Activated CD8-positive, alpha-beta T cell treated with anti-CD3 and anti-CD28 coated beads for 36 hours (primary cell): ENCODE measurements around the gene LACTB. TPM values are rescaled to one million over a fixed set of nuclear protein-coding genes. Genes with fewer than 3 reads are reported as not detected.
A peak's percentile ranks its signal among the peaks of the same experiment; 100 is the strongest.

Source experiments
- ATAC-seq: fragments of 200-7000 bp; cut with Tn5 transposase; one replicate; pipeline ENCODE4 v1.10.0; 2021; ENCODE audit warnings: mild to moderate bottlenecking, moderate library complexity
- CTCF ChIA-PET: fragments of 350-600 bp; sonication (Branson Sonifier 250); formaldehyde crosslinking; loops from one replicate; lab custom pipeline; 2021; ENCODE audit warnings: antibody characterized with exemption; lab: Charles Lee
- POLR2A ChIA-PET: fragments of 350-600 bp; sonication (Branson Sonifier 250); formaldehyde crosslinking; loops from one replicate; lab custom pipeline; 2021; ENCODE audit warnings: antibody characterized with exemption; lab: Charles Lee
- DNase-seq: peaks from one replicate; pipeline ENCODE4 v3.0.0-alpha.2; 2020
- H3K27ac Mint-ChIP-seq: one replicate; pipeline ENCODE4 v1.8.0; 2021; ENCODE audit warnings: mild to moderate bottlenecking, mixed read lengths
- H3K27me3 Mint-ChIP-seq: one replicate; pipeline ENCODE4 v1.8.0; 2021; ENCODE audit warnings: mixed read lengths
- H3K36me3 Mint-ChIP-seq: one replicate; pipeline ENCODE4 v1.8.0; 2021; ENCODE audit warnings: low read depth, mixed read lengths
- H3K4me1 Mint-ChIP-seq: one replicate; pipeline ENCODE4 v1.8.0; 2021; ENCODE audit warnings: low read depth, mixed read lengths
- H3K4me3 Mint-ChIP-seq: one replicate; pipeline ENCODE4 v1.8.0; 2021; ENCODE audit warnings: mild to moderate bottlenecking, moderate library complexity, mixed read lengths
- H3K9me3 Mint-ChIP-seq: one replicate; pipeline ENCODE4 v1.8.0; 2021; ENCODE audit warnings: mixed read lengths
- intact Hi-C: fragments of 100-400 bp; cut with micrococcal nuclease; formaldehyde crosslinking; loops from one replicate; pipeline ENCODE4 v1.10.0; 2022
- total RNA-seq, 2 experiments: library from RNA; stranded (reverse); gene quantifications; one replicate each; pipeline ENCODE4 v1.2.3, GENCODE V29; 2021
- TF ChIP-seq, protein P1 (sequence below): fragments of 200-600 bp; IDR thresholded peaks from one replicate; pipeline ENCODE4 v1.8.0; 2022; ENCODE audit warnings: antibody characterized with exemption, mild to moderate bottlenecking

LACTB gene, protein sequence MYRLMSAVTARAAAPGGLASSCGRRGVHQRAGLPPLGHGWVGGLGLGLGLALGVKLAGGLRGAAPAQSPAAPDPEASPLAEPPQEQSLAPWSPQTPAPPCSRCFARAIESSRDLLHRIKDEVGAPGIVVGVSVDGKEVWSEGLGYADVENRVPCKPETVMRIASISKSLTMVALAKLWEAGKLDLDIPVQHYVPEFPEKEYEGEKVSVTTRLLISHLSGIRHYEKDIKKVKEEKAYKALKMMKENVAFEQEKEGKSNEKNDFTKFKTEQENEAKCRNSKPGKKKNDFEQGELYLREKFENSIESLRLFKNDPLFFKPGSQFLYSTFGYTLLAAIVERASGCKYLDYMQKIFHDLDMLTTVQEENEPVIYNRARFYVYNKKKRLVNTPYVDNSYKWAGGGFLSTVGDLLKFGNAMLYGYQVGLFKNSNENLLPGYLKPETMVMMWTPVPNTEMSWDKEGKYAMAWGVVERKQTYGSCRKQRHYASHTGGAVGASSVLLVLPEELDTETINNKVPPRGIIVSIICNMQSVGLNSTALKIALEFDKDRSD
- total RNA-seq = 10 to 100 TPM; 27.3 to 28.3 TPM

DNA sequence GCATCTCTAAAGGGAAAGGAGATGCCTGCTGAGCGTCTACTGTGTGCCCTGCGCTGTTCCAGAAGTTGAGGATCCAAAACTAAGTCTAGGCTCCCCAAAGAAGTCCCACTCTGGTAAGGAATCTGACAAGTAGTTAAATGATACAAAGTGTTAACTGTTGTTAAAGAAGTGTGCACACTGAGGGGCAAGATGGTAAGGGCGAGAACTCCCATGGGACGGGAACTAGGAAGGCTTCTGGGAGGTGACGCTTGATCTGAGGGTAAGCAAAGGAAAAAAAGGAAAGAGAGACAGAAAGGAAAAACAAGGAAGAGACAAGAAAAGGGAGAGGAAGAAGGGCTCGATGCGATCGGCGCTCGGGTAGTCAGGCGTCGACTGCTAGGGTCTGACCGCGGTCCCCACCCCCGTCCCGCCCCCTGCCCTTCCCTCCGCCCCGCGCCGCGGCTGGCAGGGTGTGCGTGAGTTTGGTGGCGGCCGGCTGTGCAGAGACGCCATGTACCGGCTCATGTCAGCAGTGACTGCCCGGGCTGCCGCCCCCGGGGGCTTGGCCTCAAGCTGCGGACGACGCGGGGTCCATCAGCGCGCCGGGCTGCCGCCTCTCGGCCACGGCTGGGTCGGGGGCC lies at the start of gene LACTB:
Gene LACTB (plus strand): TSS at position 480 of the 620 bp plus-strand sequence. CDS start 11 bp downstream, at position 491.
- Mint-ChIP-seq H3K27ac (peak within 1 kb of the TSS; percentile 81), H3K4me1 (peaks cover 13% of the 10 kb centered on the region), H3K27me3 (no peaks in the 10 kb centered on the region), H3K36me3 (peaks cover 6% of the 10 kb centered on the region), H3K4me3 (peak within 1 kb of the TSS; percentile 81), H3K9me3 (peaks cover 12% of the 10 kb centered on the region)
- ATAC-seq (peak; percentile 87), DNase-seq (peak; percentile 86)
- POLR2A ChIA-PET = no interaction called here
- CTCF ChIA-PET = no interaction called here
- TF ChIP-seq, protein P1, sequence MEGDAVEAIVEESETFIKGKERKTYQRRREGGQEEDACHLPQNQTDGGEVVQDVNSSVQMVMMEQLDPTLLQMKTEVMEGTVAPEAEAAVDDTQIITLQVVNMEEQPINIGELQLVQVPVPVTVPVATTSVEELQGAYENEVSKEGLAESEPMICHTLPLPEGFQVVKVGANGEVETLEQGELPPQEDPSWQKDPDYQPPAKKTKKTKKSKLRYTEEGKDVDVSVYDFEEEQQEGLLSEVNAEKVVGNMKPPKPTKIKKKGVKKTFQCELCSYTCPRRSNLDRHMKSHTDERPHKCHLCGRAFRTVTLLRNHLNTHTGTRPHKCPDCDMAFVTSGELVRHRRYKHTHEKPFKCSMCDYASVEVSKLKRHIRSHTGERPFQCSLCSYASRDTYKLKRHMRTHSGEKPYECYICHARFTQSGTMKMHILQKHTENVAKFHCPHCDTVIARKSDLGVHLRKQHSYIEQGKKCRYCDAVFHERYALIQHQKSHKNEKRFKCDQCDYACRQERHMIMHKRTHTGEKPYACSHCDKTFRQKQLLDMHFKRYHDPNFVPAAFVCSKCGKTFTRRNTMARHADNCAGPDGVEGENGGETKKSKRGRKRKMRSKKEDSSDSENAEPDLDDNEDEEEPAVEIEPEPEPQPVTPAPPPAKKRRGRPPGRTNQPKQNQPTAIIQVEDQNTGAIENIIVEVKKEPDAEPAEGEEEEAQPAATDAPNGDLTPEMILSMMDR = no peak
- intact Hi-C loops = no loop called here

DNA sequence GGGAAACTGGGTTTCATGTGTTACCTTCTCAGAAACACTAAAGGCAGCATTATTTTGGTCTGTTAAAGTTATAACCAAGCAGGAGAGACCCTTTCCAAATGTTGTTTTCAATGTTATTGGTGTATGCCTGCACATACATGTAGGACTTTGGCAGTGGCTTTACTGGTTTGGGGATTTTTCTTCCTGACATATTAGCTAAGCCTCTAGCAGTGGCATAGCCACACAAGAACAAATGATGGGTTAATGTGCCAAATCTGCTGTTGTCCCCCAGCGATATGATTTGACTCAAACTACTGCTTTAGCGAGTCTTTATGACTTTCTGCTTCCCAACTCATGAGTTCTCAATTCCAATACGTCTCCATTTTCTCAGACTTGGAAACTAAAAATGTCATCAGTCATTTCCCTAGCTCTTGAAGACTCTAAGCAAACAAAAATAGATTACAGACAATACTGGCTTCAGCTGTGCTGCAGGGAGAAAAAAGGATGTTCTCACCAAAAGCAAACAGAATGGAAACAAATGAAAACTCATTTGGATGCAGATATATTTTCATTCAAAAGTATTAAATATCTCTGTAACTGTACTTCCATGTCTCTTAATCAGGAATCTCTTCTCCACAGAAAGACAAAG lies 49.5 kb upstream of the LACTB start:
- CTCF ChIA-PET = interaction anchor here (1.3 kb wide), 1 partner anchor 23 kb away, joined by 6 read pairs; no protein-coding TSS in a partner anchor
- POLR2A ChIA-PET = no interaction called here
- Mint-ChIP-seq H3K27ac (no peak overlapping the region), H3K4me1 (peaks cover 8% of the 10 kb centered on the region), H3K9me3 (no peaks in the 10 kb centered on the region), H3K4me3 (no peak overlapping the region), H3K27me3 (no peaks in the 10 kb centered on the region), H3K36me3 (no peaks in the 10 kb centered on the region)
- intact Hi-C loops = no loop called here
- TF ChIP-seq, protein P1 = no peak
- ATAC-seq (no peak), DNase-seq (no peak)

DNA sequence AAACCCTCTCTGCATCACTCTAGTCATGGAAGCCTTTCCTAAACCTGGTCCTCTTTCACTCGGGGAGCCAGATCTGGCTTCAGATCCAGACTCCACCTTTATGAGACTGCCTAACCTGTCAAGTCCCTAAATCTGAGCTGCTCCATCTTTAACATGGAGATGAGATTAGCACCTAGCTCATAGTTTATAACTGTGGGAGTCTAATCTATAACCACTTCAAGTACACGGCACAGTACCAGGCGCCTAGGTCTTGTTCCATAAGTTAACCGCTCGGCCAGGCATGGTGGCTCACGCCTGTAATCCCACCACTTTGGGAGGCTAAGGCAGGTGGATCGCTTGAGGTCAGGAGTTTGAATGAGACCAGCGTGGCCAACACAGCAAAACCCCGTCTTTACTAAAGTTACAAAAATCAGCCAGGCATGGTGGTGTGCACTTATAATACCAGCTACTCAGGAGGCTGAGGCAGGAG lies 48.8 kb upstream of the LACTB start:
- no peaks in the 10 kb centered on the region for H3K36me3 Mint-ChIP-seq
- no peak overlapping the region for H3K27ac Mint-ChIP-seq
- peaks cover 3% of the 10 kb centered on the region for H3K27me3 Mint-ChIP-seq
- ATAC-seq (no peak), DNase-seq (no peak)
- peaks cover 8% of the 10 kb centered on the region for H3K4me1 Mint-ChIP-seq
- intact Hi-C loops = no loop called here
- no peak overlapping the region for H3K4me3 Mint-ChIP-seq
- CTCF ChIA-PET = interaction anchor here (1.3 kb wide), 1 partner anchor 24 kb away, joined by 6 read pairs; no protein-coding TSS in a partner anchor
- TF ChIP-seq, protein P1 = no peak
- H3K9me3 Mint-ChIP-seq = no peaks in the 10 kb centered on the region
- POLR2A ChIA-PET = no interaction called here

DNA sequence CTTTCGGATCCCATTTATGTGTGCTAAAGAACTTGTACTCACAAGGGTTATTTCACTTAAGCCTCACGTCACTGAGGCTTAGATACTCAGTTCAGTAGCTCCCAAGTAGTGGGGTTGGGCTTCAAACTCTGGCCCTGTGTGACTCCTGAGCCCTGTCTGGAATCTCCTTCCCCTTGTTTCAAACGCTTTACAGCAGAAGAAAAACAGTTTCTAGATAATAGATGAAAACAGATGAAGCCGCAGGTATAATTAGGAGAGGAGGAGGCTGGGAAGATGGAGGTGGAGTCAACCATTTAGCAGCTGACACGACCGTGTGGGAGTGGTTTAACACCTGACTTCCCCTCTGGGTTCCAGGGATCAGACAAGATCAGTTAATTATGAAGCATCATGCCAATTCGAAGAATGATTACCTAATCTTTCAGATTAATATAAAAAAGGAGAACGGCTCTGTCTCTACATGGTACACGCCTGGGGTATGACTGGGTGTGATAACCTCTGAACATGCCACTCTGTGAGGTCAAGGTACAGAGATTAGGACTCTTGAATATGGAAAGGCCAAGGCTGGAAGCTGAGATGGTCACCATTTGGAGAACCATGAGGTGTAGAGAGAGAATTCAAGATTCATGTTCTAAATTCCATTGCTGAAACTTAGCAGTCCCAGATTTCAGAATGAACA lies 48.0 kb upstream of the LACTB start:
- TF ChIP-seq, protein P1 = no peak
- ChIA-PET CTCF (interaction anchor here (1.3 kb wide), 1 partner anchor 20 kb away, joined by 5 read pairs; no protein-coding TSS in a partner anchor), POLR2A (interaction anchor here (0.6 kb wide), 1 partner anchor 9 kb away, joined by 3 read pairs; no protein-coding TSS in a partner anchor)
- H3K36me3 Mint-ChIP-seq = no peaks in the 10 kb centered on the region
- no peak overlapping the region for H3K27ac Mint-ChIP-seq
- peaks cover 3% of the 10 kb centered on the region for H3K27me3 Mint-ChIP-seq
- no peak for DNase-seq
- no peaks in the 10 kb centered on the region for H3K9me3 Mint-ChIP-seq
- no peak overlapping the region for H3K4me3 Mint-ChIP-seq
- intact Hi-C loops = no loop called here
- ATAC-seq = no peak
- H3K4me1 Mint-ChIP-seq = peaks cover 8% of the 10 kb centered on the region
